ENCODE measurements around the gene NUDT8. TPM values are rescaled to one million over a fixed set of nuclear protein-coding genes. Genes with fewer than 3 reads are reported as not detected.
A peak's percentile ranks its signal among the peaks of the same experiment; 100 is the strongest.

The NUDT8 gene
- total and polyA plus RNA-seq, 9 of the 15 experiments (the other 6 are each of a cell fraction or from before 2014, with no cell fraction given): 0.23 to 27.8 (median 5.0) TPM

GRCh38 chr11:67630228-67630942, 648 bp upstream of the NUDT8 start (continued):
- TF ChIP-seq CHD7 (IDR thresholded peaks at IDR 0.05; ENCODE audit: low read depth, low read length): no peak
- TF ChIP-seq EGR1 (conservative IDR thresholded peaks at IDR 0.05): no peak; the same call in 1 of the 2 replicates
- no peak for TF ChIP-seq SRF (CRISPR knock-in tag; IDR thresholded peaks at IDR 0.05)
- no peak for TF ChIP-seq POLR3A (IDR thresholded peaks at IDR 0.05; ENCODE audit: borderline replicate concordance, extremely low read depth, insufficient read depth, insufficient read length)
- TF ChIP-seq TAF9B (IDR thresholded peaks at IDR 0.05; ENCODE audit: partially characterized antibody): no peak
- 0 out of 2 replicates have a peak, but pooled peaks have one; percentile 47 for TF ChIP-seq TOE1 (IDR thresholded peaks at IDR 0.05; ENCODE audit: borderline replicate concordance)
- 0 out of 2 replicates have a peak, but pooled peaks have one; percentile 84 for TF ChIP-seq TOE1 (CRISPR knock-in tag; IDR thresholded peaks at IDR 0.05; ENCODE audit: borderline replicate concordance, low read depth)

Measured in K562 (cell line).